Measurements from ENCODE around the gene TATDN2.

Gene TATDN2

DNA sequence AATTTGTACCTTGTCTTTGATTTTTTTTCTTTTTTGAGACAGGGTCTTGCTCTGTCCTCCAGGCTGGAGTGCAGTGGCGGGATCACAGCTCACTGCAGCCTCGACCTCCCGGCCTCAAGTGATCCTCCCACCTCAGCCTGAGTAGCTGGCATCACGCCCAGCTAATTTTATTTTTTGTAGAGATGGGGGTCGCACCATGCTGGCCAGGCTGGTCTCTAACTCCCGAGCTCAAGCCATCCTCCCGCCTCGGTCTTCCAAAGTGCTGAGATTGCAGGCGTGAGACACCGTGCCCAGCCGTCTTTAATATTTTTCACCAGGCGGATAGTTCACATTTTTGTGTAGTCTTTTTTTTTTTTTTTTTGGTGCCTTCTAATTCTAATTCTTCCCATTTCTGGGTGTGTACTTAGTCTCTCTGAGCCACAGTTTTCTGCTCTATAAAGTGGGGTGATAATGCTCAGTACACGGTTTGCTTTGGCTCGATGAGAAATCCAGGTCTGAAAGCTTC, 528 bp upstream of the TATDN2 start:
- no peak for TF ChIP-seq CTCF (IDR thresholded peaks at IDR 0.05; ENCODE audit: insufficient read depth, low read depth, low read length, missing control alignments)
- no peak for DNase-seq (ENCODE audit: low read depth)
- H3K4me3 ChIP-seq (ENCODE audit: low read depth, low read length) = peak overlapping the region; percentile 59

- peak overlapping the region; percentile 95 for H3K4me3 ChIP-seq (ENCODE audit: low read depth, low read length)
- peak; percentile 61 for DNase-seq (ENCODE audit: low read depth)
- TF ChIP-seq CTCF (IDR thresholded peaks at IDR 0.05; ENCODE audit: insufficient read depth, low read depth, low read length, missing control alignments) = no peak
Observed at GRCh38 chr3:10248984-10249748, 907 bp downstream of the TATDN2 start.

DNA sequence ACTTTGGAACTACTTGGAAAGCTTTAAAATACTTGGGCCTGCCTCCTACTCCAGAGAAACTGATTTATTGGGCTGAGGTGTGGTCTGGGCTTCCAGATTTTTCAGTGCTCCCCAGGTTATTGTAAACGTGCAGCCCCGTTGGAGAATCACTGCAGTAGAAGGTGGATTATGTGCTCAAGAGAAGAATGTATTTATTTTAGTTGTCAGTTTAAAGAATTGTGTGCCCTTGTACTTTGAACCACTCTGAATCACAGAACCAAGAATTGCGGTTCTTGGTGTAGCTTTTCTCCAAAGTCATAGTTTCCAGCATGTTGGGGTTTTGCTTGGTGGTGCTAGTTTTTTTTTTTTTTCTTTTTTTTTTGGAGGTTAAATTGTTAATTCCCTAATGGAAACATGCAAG, 1.6 kb downstream of the TATDN2 start:
- DNase-seq (ENCODE audit: low read depth) = no peak
- TF ChIP-seq CTCF (IDR thresholded peaks at IDR 0.05; ENCODE audit: insufficient read depth, low read depth, low read length, missing control alignments) = no peak
- H3K4me3 ChIP-seq (ENCODE audit: low read depth, low read length) = peak overlapping the region; percentile 95

- DNase-seq (ENCODE audit: low read depth) = no peak
- TF ChIP-seq CTCF (IDR thresholded peaks at IDR 0.05; ENCODE audit: insufficient read depth, low read depth, low read length, missing control alignments) = no peak
- peak overlapping the region; percentile 95; the same call in 1 of the 2 replicates for H3K4me3 ChIP-seq (ENCODE audit: low read depth, low read length)
Observed at GRCh38 chr3:10251006-10251405, 2.7 kb downstream of the TATDN2 start.

DNA sequence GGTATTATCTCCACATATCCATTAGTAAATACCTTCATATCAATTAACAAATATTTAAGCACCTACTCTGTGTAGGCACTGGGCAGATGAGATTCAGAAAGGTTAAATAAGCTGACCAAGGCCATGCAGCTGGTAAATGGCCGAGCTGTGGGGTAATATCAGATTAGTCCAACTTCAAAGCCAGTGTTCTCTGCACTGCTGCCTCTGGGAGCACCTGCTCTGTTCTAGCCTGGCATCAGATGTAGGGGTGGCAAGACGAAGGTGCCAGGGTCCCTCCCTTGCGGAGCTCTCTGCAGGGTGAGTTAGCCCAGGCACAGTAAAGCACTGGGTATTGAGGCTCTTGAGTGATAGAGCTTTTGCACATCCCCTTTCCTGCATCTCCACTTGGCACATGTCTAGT, 5.5 kb downstream of the TATDN2 start:
- H3K4me3 ChIP-seq (ENCODE audit: low read depth, low read length) = no peak overlapping the region
- DNase-seq (ENCODE audit: low read depth) = no peak
- no peak for TF ChIP-seq CTCF (IDR thresholded peaks at IDR 0.05; ENCODE audit: insufficient read depth, low read depth, low read length, missing control alignments)

DNA sequence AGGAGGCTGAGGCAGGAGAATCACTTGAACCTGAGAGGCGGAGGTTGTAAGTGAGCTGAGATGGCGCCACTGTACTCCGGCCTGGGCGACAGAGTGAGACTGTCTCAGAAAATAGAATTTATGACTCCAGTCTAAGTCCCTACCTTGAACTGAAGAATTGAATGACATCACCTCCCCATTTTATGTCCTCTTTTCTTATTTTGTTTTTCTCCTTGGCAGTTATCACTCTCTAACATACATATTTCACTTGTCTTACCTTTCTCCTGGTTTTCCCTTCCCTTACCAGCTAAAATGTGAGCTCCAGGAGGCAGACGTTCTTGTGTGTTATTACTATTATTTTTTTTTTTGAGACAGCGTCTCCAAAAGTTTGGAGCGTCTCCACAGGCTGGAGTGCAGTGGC, 7.6 kb downstream of the TATDN2 start:
- no peak for TF ChIP-seq CTCF (IDR thresholded peaks at IDR 0.05; ENCODE audit: insufficient read depth, low read depth, low read length, missing control alignments)
- DNase-seq (ENCODE audit: low read depth) = no peak
- H3K4me3 ChIP-seq (ENCODE audit: low read depth, low read length) = no peak overlapping the region

GRCh38 chr3:10259036-10259435, 10.8 kb downstream of the TATDN2 start:
- no peak overlapping the region for H3K4me3 ChIP-seq (ENCODE audit: low read depth, low read length)
- DNase-seq (ENCODE audit: low read depth) = no peak
- TF ChIP-seq CTCF (IDR thresholded peaks at IDR 0.05; ENCODE audit: insufficient read depth, low read depth, low read length, missing control alignments) = no peak
